Thyroid gland (tissue), 4 donors: Measurements from ENCODE around the gene LGALS4.

ENCODE experiments used
- CTCF ChIP-seq, 6 experiments: fragments of 200-600 bp in 3 of 6; fragments of 450-650 bp in 3 of 6; sonication (generic) in 3 of 6; IDR thresholded peaks; one replicate each; pipeline ENCODE4 v1.5.1; 2016 to 2019; ENCODE audit warnings: antibody characterized with exemption in 6 of 6, mild to moderate bottlenecking in 2 of 6, inconsistent platforms in 1 of 6, moderate library complexity in 1 of 6
- POLR2A ChIP-seq, 2 donors: fragments of 450-650 bp; IDR thresholded peaks; one replicate each; pipeline ENCODE4 v1.6.1; 2017; ENCODE audit warnings: antibody characterized with exemption in 2 of 2, mild to moderate bottlenecking in 2 of 2, moderate library complexity in 1 of 2

DNA sequence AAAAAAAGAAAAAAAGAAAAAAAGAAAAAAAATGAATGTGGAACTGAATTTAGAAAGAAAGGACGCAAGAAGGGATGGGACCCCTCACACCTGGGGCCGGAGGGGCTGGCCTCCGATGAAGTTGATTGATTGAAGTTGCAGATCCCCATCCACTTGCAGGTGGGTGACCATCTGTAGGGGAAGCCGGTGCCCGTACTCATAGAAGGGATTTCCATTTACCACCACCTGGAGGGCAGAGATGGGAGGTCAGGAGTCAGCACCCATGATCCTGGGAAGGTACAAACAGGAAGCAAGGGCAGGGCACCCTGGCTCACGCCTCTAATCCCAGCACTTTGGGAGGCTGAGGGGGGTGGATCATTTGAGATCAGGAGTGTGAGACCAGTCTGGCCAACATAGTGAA is 6.4 kb downstream of the LGALS4 start:
- TF ChIP-seq POLR2A (IDR thresholded peaks at IDR 0.05) = no peak
- no peak for TF ChIP-seq CTCF (IDR thresholded peaks at IDR 0.05)
